MG63 (cell line): Measurements from ENCODE around the gene AQR. TPM values are rescaled to one million over a fixed set of nuclear protein-coding genes. Genes with fewer than 3 reads are reported as not detected.

Source experiments
- DNase-seq: peaks from one replicate; pipeline ENCODE4 v3.0.0-alpha.2; 2020
- H3K27me3 ChIP-seq: fragments of 250-450 bp; sonication (Bioruptor Pico); 2 replicates; pipeline ENCODE4 v1.5.1; 2020; ENCODE audit warnings: mild to moderate bottlenecking, moderate library complexity
- H3K36me3 ChIP-seq: fragments of 250-450 bp; sonication (Bioruptor Pico); 2 replicates; pipeline ENCODE4 v1.5.1; 2020; ENCODE audit warnings: mild to moderate bottlenecking, moderate library complexity
- H3K4me3 ChIP-seq: fragments of 250-450 bp; sonication (Bioruptor Pico); 2 replicates; pipeline ENCODE4 v1.5.1; 2020; ENCODE audit warnings: mild to moderate bottlenecking, moderate library complexity
- H3K9me3 ChIP-seq: fragments of 250-450 bp; sonication (Bioruptor Pico); 2 replicates; pipeline ENCODE4 v1.5.1; 2020; ENCODE audit warnings: mild to moderate bottlenecking, moderate library complexity
- total RNA-seq: library from RNA; depleted of rRNA; stranded (reverse); fragments of >200 nt; shearing (Covaris generic); gene quantifications from 2 replicates; pipeline ENCODE4 v1.2.3, GENCODE V29; 2014; ENCODE audit warnings: low replicate concordance

AQR gene
- total RNA-seq, 1 experiment from 2014 or later = 10.9 TPM

DNA sequence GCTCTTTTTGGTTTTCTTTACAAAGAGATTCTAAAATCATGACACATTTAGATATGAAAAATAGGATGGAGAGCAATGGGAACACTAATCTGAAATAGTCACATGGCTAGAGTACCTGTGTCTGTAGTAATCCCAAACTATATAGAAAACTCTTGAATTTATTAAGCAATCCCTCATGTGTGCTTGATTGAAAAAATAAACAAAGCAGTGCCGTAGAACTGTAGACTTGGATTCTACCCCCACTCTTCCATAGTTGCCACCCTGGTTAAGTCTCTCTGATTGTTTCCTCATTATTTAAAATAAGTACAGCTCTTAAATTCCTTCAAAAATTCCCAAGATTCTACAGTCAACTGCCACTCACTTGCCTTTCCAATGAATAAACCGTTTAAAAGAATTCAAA, 115.3 kb downstream of the AQR start:
- Histone ChIP-seq H3K36me3 (peaks cover 13% of the 10 kb centered on the region), H3K4me3 (no peak overlapping the region), H3K27me3 (no peaks in the 10 kb centered on the region), H3K9me3 (no peaks in the 10 kb centered on the region)
- no peak for DNase-seq

DNA sequence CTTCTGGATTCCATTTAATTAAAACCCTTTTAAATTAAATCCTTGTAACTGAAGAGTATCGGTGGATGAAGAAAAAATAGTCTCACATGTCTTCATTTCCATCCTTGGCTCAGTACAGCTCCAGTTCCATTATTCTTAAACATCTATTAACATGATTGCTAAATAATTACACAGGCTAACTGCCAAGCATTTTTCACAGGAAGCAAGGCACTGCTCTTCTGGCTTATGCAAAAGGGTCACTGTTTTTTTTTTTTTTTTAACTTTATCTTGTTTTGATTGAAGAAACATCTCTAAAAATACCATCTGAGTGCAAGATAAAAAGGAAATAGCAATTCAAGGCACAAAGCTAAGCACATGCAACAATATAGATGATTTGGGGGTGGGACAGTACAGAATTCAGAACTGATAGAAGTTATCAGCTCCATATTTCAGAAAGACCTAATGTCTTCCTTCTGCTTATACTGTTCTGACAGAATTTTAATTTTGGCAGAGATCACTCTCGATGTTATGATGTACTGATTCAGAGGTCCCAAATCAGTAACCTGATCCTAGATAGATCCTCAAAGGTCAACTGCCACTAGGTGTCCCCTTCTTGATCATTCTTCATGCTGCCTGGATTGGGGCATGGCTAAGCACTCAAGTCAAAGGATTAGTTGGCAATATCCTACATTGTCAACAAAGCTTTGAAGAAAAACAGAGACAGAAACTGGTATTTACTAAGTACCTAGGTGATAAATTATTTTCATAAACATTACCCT, 116.4 kb downstream of the AQR start:
- peaks cover 13% of the 10 kb centered on the region for H3K36me3 ChIP-seq
- DNase-seq = no peak
- no peak overlapping the region for H3K4me3 ChIP-seq
- no peaks in the 10 kb centered on the region for H3K9me3 ChIP-seq
- H3K27me3 ChIP-seq = no peaks in the 10 kb centered on the region

DNA sequence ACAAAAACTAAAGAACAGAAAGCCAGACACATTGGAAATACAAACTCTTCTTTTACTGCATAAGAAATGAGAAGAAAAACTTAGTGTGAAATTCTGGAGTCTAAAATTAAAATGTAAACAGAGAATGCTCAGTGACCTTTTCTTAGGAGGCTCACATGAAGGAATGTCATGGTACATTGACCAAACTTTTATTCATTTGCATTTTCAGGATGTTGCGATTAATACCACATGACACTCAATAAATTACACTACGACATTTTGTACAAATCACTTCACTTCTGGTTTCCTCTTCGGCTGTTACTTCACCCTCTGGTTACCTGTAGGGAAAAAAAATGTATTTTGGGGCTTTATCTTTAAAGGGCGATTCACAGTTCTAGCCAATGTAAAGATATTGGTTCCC, 117.8 kb downstream of the AQR start:
- Histone ChIP-seq H3K27me3 (no peaks in the 10 kb centered on the region), H3K36me3 (peaks cover 7% of the 10 kb centered on the region), H3K9me3 (no peaks in the 10 kb centered on the region), H3K4me3 (no peak overlapping the region)
- DNase-seq = no peak

DNA sequence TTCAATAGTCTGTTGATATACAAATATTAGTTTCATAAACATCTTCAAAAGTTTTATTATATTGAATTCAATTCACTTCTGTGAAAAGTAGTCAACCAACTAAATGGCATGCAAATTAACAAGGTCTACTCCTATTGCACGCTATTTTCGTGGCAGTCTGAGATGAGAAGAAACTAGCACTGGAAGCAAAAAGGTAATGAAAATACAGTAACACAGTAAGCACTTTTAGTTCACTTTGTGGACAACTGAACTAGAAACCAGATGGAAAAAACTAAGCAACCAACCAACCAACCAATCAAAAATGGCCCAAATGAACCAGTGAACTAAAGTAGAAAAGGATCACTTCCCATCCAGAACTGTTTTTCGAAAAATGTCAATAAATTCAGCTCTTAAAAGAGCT, 118.5 kb downstream of the AQR start:
- Histone ChIP-seq H3K9me3 (no peaks in the 10 kb centered on the region), H3K27me3 (no peaks in the 10 kb centered on the region), H3K4me3 (no peak overlapping the region), H3K36me3 (peaks cover 5% of the 10 kb centered on the region)
- DNase-seq = no peak

DNA sequence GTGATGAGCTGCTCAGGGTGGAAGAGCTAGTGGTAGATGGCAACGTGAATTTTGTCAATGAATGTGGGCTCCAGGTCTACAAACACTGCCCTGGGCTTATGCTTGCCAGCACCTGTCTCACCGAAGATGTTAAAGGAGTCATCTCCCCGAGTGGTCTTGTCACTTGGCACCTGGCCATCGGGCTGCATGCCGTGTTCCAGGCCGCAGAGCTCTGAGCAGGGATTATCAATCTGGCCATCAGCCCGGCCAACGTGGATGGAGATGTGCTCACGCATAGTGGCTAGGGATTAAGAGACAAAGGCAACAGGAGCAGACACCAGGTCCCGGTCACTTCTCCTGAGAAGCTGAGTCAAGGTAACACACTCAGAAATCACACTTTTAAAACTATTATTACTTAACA, 119.4 kb downstream of the AQR start:
- Histone ChIP-seq H3K36me3 (peaks cover 5% of the 10 kb centered on the region), H3K4me3 (no peak overlapping the region), H3K27me3 (no peaks in the 10 kb centered on the region), H3K9me3 (no peaks in the 10 kb centered on the region)
- no peak for DNase-seq

DNA sequence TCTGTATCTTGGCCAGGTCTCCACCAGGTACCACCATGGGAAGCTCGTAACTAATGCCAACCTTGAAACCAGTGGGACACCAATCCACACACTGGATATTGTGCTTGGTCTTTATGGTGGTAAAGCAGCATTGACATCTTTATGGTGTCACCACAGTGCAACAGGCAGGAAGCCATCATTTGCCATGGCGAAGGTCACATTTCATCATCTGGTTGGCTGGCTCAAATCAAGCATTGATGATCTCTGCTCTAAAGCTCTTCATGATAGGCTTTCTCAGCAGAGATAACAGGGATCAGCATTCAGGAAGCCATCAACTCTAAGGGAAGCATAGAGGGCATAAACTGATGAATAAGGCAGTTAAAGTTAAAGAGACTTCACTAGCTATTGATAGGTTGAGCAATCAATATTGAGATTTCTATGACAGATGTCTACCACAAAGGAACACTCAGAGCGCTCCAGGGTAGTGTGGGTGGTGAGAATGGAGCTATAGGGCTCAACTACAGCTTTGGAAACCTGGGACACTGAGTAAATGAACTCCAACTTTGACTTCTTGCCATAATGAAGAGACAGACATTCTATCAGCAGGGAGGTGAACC, 120.1 kb downstream of the AQR start:
- DNase-seq = no peak
- Histone ChIP-seq H3K4me3 (no peak overlapping the region), H3K27me3 (no peaks in the 10 kb centered on the region), H3K36me3 (peaks cover 3% of the 10 kb centered on the region), H3K9me3 (no peaks in the 10 kb centered on the region)

DNA sequence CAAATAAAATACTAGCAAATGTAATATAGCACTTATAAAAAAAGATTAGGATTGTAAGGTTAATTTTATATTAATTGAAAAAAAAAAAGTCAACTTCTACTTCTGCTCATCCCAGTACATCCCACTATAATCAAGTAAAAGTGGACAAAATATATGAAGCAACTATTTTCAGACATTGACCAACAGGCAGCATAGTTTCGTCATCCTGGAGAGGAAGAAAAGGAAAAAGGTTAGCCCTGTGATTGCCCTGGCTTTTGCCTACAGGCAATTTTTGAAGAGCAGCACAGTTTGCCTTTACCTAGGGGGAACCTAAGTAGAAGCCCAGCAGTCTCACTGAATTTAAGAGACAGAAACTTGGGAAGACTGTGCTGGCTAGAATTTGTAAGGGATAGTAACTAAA, 121.9 kb downstream of the AQR start:
- no peak overlapping the region for H3K4me3 ChIP-seq
- no peaks in the 10 kb centered on the region for H3K9me3 ChIP-seq
- H3K36me3 ChIP-seq = no peaks in the 10 kb centered on the region; the same call in 1 of the 2 replicates
- H3K27me3 ChIP-seq = no peaks in the 10 kb centered on the region
- DNase-seq = no peak

DNA sequence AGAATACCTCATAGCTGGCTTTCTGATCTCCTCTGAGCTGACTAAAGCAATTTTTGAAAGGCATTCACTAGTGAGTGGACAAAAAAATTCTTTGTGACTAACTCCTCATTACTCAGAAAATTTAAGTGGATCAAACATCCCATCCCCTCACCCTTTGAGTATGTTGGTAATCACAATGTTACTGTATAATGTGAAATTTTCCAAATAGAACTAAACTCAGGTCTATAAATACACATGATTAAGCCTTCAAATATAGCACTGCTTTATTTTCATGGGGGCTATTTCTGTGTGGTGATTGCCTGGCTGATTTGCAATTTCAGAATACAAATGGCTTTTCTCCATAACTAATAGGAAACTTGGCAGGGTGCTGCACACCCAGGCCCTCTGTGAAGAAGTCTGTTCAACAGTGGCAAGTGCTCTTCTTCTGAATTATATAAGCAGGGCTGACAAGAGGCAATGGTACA, 128.2 kb downstream of the AQR start:
- no peak overlapping the region for H3K4me3 ChIP-seq
- H3K27me3 ChIP-seq = no peaks in the 10 kb centered on the region
- no peaks in the 10 kb centered on the region for H3K36me3 ChIP-seq
- no peaks in the 10 kb centered on the region for H3K9me3 ChIP-seq
- no peak for DNase-seq

DNA sequence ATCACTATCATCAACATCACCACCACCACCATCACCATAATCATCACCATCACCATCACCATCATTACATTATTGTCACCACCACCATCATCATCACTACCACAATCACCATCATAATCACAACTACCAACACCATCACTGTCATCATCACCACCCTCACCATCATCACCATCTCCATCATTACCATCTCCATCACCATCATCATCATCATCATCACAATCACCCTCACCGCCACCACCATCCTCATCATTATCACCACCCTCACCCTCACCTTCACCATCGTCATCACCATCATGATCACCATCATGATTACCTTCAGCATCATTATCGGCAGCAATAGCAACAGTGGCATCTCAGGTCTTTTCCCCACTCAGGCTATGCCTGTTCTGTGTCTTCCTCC, 131.3 kb downstream of the AQR start:
- no peaks in the 10 kb centered on the region for H3K36me3 ChIP-seq
- no peaks in the 10 kb centered on the region for H3K27me3 ChIP-seq
- H3K4me3 ChIP-seq = no peak overlapping the region
- peaks cover 13% of the 10 kb centered on the region for H3K9me3 ChIP-seq
- DNase-seq = no peak

DNA sequence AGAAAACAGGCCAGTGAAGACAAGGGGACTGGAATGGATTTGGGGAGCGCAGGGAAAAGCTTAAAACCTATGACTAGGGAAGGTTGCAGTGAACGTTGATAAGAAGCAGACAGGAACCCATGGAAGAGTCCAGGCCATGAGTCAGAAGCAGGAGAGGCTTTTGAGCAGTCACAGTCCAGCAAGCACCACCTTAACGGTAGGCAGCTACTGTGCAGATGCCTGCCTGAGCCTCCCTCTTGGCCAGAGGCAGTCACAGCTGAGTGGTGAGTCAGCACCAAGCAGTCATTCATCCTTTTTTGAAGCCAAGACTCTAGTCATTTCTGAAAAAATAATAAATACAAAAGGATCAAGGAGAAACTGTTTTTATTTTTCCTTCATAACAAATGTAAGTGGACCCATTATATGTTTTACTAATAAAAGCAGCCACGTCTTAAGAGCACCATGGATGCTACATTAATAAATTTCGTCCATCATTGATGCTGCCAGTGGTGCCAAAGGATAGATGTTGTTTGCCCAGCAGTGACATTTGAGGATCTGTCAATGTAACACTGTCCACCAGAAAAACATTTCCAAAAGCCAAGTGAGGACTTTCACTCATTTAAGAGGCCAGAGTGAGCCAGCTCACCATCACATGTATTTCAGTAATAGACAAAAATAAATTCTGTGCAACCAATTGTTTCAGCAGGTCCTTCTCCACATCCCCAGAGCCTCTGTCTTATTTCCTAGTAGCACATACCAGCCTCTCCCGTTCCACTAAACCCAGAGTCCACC, 132.1 kb downstream of the AQR start:
- peak; percentile 92 for DNase-seq
- Histone ChIP-seq H3K4me3 (no peak overlapping the region), H3K9me3 (peaks cover 13% of the 10 kb centered on the region), H3K36me3 (no peaks in the 10 kb centered on the region), H3K27me3 (no peaks in the 10 kb centered on the region)

DNA sequence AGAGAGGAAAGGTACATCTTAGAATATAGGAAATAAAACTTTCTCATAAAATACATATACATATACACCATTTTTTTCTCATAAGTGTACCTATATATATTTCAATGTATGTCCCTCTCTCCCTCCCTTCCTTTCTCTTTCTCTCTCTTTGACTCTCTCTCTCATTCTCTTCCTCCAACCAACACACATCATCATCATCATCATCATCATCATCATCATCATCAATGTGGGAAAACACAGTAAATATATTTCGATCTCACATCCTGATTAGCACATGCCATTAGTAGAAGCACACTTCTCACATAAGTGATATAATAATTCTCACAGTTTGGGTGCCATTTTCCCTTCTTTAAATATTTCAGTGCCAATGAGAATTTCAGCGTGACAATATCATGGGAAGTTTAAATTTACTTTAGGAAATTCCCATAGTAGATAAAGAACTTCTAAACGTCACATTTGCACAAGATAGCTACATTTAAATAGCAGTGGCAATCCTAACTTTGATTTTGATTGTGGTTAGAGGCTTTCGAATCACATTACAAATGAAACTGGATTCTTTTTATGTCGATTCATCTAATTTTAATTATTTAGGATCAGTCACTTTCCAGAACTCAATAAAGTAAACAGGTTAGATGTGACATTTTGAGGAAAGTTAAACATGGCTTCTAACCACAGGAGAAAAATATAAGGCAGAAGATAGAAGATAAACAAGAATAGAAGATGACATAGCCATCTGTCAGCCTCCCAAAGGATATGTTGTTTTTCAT, 141.2 kb downstream of the AQR start:
- Histone ChIP-seq H3K9me3 (no peaks in the 10 kb centered on the region), H3K27me3 (no peaks in the 10 kb centered on the region), H3K36me3 (no peaks in the 10 kb centered on the region), H3K4me3 (no peak overlapping the region)
- DNase-seq = no peak

DNA sequence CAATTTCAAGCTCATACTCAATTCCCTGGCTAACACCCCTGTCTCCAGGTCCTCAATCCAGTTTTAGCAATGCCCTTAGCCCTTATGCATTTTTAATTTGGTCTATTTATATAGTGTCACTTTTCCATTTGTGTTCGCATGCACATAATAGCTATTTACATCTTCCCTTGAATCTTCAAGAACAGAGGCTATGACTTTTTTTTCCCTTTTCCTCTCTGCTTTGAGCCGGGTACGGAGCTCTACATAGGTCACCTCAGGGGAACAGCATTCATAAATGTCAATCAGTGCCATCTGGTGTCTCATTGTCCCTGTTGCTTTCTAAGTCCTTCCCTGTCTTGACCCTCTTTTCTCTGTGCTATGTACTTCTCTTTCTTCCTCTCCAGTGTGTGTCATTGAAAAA, 147.7 kb downstream of the AQR start:
- Histone ChIP-seq H3K4me3 (no peak overlapping the region), H3K27me3 (no peaks in the 10 kb centered on the region), H3K9me3 (no peaks in the 10 kb centered on the region; the same call in 1 of the 2 replicates), H3K36me3 (no peaks in the 10 kb centered on the region)
- DNase-seq = no peak

DNA sequence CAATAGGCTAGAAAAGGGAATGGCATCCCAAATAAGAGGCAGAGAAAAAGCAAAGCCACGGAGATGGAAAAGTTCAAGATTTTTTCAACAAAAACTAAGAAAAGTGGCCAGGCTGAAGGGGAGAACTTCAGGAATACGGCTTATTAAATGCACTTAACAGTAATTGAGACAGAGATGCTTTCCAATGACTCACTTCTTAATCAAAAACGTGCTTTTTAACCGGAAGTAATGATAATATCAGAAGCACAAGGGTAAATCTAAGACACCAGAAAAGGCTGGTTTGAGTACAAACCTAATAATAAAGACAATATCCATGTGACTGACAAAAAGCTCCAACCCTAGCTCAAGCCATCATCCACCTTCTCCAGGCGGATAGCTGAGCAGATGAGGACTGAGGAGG, 149.4 kb downstream of the AQR start:
- Histone ChIP-seq H3K36me3 (no peaks in the 10 kb centered on the region), H3K27me3 (no peaks in the 10 kb centered on the region), H3K9me3 (no peaks in the 10 kb centered on the region; the same call in 1 of the 2 replicates), H3K4me3 (no peak overlapping the region)
- DNase-seq = no peak

DNA sequence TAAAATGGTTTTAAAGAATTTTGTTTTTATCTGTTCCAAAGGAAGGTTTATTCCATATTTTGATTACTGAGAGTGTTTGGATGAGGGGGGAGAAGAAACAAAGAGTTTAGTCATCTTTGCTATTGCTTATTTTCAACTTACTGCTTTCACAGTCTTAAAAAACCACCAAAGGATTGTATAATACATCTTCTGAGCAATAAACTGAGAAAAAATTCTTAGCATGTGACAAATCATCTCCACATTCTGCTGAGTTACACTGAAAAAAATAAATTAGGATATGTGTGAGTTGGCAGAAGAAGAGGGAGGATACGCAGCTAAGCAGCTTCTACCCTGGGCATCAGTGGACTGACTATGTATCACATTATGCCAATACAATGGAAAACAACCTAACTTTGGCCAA, 151.0 kb downstream of the AQR start:
- no peak overlapping the region for H3K4me3 ChIP-seq
- no peak for DNase-seq
- no peaks in the 10 kb centered on the region for H3K27me3 ChIP-seq
- no peaks in the 10 kb centered on the region for H3K36me3 ChIP-seq
- peaks cover 2% of the 10 kb centered on the region; the same call in 1 of the 2 replicates for H3K9me3 ChIP-seq

DNA sequence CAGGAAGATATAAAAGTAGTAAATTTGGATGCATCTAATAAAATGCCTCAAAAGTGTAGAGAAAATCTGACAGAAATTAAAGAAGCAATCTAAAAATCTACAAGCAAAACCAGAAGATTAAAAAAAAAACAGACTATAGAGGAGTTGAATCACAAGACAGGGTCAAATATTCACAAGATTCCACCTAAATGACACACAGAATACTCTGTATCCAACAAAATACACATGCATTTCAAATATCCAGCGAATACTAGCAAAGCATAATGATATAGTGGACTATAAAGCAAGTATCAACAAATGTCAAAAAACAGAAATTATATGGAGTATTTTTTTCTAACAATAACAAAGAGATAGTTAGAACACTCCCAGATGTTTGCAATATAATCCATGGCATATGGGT, 153.7 kb downstream of the AQR start:
- Histone ChIP-seq H3K4me3 (no peak overlapping the region), H3K36me3 (no peaks in the 10 kb centered on the region), H3K9me3 (peaks cover 2% of the 10 kb centered on the region; the same call in 1 of the 2 replicates), H3K27me3 (no peaks in the 10 kb centered on the region)
- DNase-seq = no peak

DNA sequence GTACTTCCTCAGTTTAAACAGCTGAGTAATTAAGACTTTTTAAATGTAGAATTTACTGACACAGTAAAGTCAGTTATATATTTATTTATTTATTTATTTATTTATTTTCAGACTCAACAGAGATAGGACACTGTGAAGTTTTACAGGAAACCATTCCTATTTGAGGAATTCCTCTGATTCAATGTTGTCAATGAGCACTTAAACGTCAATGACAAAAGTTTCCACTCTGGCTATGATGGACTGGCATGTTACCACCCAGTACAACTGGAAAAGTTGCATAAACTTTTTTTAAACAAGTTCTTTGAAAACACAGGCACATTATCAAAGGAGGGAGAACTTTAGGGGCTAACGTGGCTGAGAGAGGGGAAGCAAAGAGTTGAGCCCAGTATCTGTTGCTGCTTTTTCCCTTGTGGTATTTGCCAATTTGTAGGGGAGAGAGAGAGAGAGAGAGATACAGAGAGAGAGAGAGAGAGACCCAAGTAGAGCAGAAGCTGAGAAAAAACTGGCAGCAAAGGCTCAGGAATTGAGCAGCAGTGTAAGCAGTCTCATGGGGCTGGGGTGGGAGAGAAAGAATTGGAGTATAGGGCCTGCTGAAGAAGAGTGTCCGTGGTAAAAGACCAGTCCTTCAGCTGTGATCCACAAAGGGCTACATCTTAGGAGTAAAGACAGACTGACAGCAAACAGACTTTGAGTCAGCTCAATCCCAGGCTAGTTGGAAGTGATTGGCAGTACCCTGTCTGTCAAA, 155.9 kb downstream of the AQR start:
- Histone ChIP-seq H3K9me3 (peaks cover 2% of the 10 kb centered on the region; the same call in 1 of the 2 replicates), H3K27me3 (no peaks in the 10 kb centered on the region), H3K4me3 (no peak overlapping the region), H3K36me3 (no peaks in the 10 kb centered on the region)
- DNase-seq = no peak
